GM12865 (cell line): ENCODE data around the gene PRKCH.

Source experiments
- DNase-seq: peaks from one replicate; pipeline ENCODE4 v3.0.0; 2010; ENCODE audit warnings: low read depth
- H3K4me3 ChIP-seq: 2 replicates; pipeline ENCODE4 v1.5.1; 2011; ENCODE audit warnings: mild to moderate bottlenecking, low read depth, low read length, control low read depth
- CTCF ChIP-seq: IDR thresholded peaks from 2 replicates; pipeline ENCODE4 v1.5.1; 2011; ENCODE audit warnings: low read length, control low read depth, low read depth, inconsistent platforms; ENCODE audit not compliant: insufficient read depth; ENCODE audit errors: missing control alignments

The PRKCH gene

GRCh38 chr14:61513986-61514830 lies 192.8 kb downstream of the PRKCH start:
- TF ChIP-seq CTCF: no peak
- H3K4me3 ChIP-seq: no peak overlapping the region
- DNase-seq: no peak

GRCh38 chr14:61514927-61515326 lies 193.5 kb downstream of the PRKCH start:
- no peak for DNase-seq
- H3K4me3 ChIP-seq: no peak overlapping the region
- no peak for TF ChIP-seq CTCF

- DNase-seq: no peak
- TF ChIP-seq CTCF: no peak
- no peak overlapping the region for H3K4me3 ChIP-seq
These were observed 194.2 kb downstream of the PRKCH start for GRCh38 chr14:61515436-61516117.

- H3K4me3 ChIP-seq: no peak overlapping the region
- TF ChIP-seq CTCF: no peak
- no peak for DNase-seq
These were observed 194.9 kb downstream of the PRKCH start for GRCh38 chr14:61516118-61516743.

GRCh38 chr14:61516964-61517653 lies 195.7 kb downstream of the PRKCH start:
- no peak for TF ChIP-seq CTCF
- DNase-seq: no peak
- no peak overlapping the region for H3K4me3 ChIP-seq

GRCh38 chr14:61517911-61518384 lies 196.6 kb downstream of the PRKCH start:
- no peak for TF ChIP-seq CTCF
- no peak for DNase-seq
- no peak overlapping the region for H3K4me3 ChIP-seq
